GM19238 (cell line): ENCODE results near the gene TSPAN9.

Experiments
- DNase-seq: peaks from one replicate; pipeline ENCODE4 v3.0.0; 2011; ENCODE audit warnings: low spot score; ENCODE audit not compliant: insufficient read length

Gene TSPAN9

DNA sequence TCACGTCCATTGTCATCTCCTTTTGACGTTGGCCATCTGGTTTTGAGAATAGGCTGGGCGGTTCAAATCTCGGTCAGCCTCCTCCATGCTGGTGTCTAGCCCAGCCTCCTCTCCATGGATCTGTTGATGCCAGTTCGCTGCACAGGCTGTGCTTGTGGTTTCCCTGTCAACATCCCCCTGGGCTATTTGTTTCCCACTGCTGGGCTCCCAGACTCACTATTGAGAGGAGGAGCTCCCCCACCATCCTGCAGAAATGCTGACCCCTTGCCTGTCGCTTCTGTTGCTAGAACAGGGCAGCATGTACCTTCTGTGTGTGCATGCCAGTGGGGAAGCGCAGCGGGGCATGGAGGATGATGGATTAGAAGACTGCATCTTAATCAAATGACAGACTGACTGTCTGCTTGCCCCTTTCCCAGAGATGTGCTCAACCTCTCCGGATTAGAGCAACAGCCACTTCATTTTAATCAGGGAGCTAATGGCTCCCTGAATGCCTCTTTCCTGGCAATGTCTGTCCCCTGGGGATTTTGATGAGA is 170.5 kb downstream of the TSPAN9 start:
- DNase-seq = no peak

DNA sequence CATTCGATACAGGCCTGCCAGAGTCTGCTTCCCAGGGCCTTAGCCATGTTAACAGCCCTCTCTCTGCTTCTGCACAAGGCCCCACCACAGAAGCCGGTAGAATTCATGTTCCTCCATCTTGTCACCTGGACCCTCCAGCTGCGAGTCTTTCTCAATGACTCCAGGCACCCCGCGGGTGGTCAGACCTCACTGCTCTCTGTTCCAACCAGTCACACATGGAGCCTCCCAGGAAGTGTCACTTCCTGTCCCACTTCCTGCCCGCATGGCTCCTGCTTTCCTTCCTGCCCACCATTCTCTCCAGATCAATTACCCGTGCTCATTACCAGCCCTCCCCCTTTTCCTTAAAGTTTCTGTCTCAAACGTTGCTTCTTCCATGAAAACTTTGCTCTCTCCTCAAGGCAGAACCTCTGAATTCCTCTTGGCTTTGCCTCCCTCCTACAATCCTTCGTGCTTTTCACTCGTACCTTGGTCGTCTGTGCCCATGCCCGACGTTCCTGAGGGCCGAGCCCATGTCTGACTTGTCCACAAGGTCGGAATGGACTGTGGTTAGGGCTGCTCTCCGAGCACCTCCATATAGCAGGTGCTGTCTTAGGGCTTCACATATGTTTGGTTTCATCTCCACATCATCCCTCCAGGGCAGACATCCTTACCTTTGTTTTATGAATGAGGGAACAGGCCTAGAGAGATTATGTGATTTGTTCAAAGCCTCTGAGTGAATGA is 172.1 kb downstream of the TSPAN9 start:
- DNase-seq = no peak

DNA sequence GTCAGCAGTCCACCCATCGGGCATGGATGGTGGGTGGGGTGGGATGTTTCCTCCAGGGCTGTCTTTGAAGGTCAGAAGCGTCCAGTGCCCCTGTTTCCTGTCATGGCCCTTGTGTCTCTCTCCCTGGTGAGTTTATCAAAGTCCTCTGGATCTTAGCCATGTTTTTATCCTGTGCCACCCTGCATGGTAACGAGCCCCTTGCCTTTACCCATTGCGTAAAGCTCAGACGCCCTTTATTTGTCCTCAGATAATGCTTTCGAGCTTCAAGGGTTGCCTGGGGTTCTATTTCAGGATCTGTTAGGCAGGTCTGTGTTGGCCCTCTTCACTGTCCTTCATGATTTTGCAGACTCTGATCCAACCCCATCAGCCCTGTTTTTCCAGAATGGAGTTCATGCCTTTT is 172.9 kb downstream of the TSPAN9 start:
- no peak for DNase-seq

DNA sequence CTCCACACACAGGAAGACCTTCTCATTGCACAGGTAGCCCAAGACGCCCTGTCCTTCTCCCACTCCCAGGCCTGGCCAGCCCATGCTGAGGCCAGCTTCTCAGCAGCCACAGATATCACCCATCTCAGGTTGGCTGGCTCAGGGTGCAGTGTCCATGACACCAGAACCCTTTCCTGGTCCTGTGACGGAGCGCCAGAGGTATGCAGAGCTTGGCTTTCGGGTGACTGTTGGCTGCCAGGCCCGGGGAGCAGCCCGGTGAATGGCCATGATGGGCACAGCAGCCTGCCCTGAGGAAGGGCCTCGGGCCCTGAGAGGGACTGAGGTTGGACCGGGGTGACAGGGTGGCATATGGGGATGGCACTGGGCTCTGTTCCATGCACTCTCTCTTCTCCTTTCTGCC is 173.4 kb downstream of the TSPAN9 start:
- no peak for DNase-seq

DNA sequence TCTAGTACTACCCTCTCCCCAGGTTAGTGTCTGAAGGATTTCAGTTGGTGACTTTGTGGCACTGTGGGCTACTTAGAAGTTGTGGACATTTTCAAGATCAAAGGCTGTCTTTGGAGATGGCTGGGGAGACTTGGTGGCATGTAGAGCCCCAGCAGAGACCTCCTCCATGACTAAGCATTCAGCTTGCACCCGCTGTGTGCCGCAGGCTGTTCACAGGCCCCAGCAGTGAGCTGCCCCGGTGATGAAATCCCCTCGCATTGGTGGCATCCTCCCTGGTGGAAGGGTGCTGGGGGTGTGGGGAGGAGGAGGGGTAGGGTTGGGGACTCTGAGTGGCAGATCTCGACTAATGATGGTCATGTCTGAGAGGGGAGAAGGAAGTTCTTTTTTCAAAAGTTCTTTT is 173.9 kb downstream of the TSPAN9 start:
- DNase-seq = no peak

DNA sequence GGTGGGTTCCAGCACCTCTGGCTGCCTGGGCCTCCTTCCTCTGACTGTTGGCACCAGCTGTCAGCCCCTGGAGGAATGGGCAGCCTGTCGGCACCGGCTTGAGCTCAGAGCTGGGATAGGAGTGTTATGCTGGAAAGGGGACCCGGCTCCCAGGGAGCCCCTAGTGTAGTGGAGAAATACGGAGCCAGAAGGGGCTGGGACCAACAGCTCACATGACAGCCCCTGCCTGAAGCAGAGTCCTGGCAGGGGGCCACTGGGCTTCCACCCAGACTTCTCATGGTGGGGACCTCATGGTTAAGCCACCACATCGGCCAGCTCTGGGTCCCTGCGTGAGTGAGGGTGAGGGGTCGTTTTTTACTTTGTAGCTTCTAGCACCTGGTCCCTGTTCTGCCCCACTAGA is 174.5 kb downstream of the TSPAN9 start:
- DNase-seq = no peak

DNA sequence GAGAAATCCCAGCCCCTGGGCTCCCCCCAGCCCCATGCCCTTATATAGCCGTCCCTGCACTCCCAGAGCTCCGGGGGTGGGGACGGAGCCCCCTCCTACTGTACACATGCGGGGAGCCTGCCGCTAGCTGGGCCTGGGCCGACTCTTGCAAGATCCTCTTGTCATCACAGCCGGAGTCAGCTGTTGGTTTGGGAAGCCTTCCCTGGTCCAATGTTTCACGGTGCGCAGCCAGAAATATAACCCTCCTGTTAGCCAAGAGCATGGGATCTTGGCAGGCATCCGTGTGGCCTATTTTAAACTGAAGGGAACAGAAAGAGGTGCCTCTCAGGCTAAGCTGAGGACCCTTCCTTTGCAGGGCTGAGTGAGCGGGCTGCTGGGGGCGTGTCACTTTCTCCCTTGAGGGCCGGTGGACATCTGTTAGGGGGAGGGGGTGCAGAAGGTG is 175.3 kb downstream of the TSPAN9 start:
- DNase-seq = no peak

DNA sequence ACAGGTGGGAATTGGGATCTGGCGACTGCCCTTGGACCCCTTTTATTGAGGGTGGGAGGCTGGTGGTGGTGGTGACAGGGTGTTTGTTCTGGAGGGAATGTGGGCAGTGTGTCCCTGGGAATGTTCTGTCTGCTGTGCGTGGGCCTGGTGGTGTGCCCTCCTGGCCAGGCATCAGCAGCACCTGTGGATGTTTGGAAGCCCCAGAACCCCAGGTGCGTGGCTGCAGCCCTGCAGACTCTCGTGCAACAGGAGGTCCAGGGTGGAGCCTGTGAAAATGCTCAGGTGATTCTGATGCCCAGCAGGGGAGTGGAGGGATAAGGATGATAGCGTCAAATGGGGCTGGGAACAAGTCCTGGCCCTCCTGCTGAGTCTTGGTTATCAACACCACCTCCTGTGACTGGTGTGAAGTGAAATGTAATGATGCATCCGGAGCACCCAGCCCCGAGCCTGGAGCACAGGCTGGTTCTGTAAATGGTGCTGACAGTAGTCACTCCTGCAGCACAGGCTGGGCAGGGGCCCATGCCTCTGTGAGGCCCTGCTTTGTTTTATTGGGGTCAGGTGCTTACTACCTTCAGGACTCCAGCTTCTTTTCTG is 176.6 kb downstream of the TSPAN9 start:
- no peak for DNase-seq

DNA sequence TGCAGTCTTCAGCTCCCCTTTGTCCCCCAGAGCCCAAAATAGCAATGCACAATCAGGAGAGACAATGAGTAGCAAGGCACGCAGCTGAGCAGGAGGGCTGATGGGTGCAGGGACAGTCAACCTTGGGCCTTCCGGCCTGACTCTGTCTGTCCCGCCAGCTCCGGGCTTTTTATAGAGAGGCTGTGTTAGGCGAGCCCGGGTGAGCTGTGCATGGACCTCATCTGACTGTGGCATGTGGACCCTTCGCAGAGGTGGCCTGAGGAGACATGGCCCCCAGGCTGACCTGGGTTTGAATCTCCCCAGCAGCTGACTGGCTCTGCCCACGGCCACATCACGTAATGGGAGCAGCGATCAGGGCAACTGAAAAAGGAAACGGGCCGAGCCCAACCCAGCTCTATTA is 177.9 kb downstream of the TSPAN9 start:
- no peak for DNase-seq

DNA sequence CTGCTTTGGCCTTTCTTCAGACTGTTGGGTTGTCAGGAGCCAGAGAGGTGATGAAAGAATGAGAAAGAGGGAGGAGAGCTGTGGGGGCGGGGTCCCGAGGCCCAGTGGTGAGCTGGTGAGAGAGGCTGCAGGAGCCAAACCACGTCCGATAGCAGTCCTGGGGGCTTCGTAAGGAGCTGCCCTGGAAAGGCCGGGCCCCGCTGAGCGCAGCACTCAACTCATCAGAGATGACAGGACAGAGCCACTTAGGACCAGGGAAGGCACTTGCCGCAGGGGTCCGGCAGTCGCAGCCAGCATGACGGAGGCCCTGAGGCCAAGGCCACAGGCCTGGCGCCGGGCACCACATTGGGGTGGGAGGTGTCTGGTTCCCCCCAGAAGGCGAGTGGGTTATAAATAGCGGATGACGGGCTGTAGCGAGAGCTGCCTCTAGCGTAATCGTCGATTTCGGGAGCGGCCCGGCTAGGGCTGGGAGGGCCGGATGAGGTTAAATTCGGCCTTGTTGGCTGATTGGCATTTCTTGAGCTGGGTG is 179.0 kb downstream of the TSPAN9 start:
- DNase-seq = no peak

DNA sequence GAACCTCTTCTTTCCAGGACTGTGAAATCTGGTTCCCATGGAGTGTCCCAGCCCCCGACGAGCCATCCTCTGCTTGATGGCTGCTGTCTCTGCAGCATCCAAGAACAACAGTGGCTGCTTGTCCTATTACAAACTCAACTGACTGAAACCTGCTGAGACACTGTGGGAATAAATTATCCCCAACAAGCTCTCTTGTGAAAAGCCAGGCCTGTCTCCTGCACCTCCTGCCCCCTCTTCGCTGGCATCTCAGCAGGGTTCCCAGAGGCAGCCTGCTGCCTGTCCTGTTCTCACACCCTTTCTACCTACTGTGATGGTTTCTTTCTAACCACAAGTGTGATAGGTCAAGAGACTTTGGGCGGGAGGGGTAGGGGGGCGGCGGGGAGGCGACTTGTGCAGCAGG is 180.2 kb downstream of the TSPAN9 start:
- DNase-seq = no peak

DNA sequence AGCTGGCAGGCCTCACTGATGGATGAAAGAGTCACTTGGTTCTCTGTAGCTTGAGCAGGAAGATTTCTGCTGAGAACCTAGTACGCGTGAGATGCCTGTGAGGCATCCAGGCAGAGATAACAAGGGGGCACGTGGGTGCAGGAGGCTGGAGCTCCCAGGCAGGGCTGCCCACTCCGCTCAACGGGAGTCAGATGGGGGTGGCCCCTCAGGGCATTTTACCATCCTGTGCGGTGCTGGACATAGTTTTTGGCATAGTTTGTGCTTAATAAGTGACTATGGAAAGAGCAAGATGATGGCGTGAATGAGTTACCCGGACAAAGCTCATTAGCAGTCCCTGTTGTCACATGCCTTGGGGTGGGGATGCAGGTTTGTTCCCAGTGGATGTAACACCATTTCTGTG is 182.8 kb downstream of the TSPAN9 start:
- no peak for DNase-seq

DNA sequence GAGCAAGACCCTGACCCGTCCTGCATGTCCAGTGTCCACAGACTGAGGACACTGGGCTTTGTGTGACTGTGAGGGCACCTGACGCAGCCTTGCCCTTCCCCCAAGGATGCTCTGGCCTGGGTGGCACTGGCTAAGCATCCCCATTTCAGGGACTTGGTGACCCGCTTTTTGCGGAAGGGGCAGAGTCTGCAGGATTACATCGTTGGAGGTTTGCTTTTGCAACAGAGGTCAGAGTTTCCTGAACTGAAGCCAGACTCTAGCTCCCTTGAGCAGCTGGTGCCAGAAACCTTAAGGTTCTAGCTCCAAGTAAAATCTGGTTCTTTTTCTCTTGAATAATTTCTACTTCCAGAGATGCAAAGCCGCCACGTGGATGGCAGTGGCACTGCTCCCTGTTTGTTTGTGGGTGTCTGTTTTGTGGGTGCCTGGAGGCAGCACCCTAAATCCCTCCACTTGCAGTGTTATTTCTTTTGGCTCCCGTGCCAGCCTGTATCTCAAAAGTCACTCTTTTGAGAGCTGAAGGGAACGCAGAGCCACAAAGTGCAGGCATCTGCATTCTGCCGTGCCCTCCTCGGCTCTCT is 184.7 kb downstream of the TSPAN9 start:
- DNase-seq = no peak

DNA sequence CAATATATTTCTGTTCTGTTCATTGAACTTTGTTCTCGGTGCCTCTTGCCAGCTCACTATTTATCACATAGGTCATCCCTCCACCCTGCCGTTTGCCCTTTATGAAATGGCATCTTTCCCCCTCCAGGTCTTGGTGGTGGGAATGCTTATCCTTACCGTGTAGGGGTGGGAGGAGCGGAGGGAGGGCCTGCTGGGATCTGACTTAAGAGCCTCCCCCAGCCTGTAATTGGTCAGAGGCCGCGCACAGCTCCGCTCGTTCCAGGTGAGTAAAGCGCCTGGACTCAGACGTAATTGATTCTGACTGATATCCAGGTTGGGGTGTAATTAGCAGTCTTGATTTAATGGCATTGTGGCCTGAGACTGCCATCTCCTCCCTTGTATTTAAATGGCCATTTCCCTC is 185.3 kb downstream of the TSPAN9 start:
- DNase-seq = no peak

DNA sequence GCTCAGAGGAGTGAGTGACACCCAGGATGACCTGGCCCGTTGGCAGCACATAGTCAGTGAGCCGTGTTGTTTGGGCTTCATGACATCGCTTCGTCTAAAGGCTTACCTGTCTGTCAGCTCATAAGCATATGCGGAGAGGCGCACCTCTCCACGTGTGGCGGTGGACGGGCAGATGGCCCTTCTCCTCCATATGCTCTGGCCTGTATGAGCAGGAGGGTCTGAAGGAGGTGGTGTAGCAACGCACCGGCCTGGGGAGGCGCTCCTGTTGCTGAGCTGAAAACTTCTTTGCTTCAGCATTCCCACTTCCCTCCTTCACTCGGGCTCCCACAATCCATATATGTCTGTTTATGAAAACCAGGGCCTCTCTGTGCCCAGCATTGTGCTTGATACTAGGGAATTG is 186.1 kb downstream of the TSPAN9 start:
- no peak for DNase-seq

DNA sequence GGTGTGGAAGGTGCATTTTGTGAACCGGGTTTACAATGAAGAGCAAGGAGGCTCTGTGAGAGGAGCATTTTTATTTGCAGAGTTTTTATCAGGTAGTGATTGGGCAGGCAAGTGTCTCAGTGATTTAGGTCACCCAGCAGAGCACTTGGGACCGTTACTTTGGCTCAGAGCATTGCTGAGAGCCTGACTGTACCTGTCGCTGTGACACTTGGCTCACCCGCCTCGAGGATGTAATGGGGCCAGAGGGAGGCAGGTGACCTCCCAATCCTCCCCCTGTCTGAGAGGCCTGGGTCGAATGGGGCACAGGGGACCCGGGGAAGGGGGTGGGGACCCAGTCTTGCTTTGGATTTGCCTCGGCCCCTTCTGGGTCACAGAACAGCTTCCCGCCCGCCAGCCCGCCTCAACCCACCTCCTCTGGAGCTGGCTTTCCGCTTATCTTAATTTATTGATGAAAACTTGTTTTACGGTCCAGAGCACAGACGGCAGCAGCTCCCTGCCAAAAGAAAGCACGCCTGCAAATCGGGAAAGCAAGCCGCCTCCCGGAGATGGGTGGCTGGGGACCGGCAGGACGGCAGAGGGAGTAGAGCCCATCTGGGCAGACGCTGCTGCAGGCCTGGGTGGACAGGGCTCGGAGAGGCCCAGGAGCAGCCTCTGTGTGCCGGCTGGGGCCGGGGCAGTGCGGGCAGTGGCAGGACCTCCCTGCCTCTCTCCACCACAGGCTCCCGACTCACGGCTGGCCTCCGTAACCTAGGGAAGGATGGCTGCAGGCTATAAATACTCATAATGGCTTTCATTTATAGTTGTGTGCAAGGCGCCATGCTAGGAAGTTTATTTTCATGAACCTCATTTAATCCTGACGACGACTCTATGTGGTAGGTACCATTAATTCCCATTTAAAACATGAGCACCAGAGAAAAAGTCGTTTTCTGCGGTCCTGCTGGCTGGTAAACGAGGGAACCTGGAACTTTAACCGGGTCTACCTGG is 187.1 kb downstream of the TSPAN9 start:
- no peak for DNase-seq

DNA sequence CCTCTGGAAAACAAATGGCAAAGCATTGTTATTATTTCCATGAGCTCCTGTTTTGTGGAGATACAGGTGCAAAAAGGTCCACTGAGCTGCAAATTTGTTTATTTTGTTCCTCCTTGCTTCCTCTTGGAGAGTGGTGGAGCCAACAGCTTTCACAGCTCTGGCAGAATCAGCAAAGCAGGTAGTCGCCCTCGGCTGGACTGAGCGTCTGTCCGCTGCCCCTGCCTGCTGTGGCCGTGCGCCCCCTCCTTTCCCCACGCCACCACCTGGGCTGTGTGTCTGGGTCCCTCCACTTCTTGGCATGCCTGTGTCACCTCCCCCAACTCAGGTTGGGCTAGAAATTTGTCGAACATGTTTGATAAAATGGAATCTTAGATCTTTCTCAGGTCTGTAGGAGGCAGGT is 188.2 kb downstream of the TSPAN9 start:
- no peak for DNase-seq

DNA sequence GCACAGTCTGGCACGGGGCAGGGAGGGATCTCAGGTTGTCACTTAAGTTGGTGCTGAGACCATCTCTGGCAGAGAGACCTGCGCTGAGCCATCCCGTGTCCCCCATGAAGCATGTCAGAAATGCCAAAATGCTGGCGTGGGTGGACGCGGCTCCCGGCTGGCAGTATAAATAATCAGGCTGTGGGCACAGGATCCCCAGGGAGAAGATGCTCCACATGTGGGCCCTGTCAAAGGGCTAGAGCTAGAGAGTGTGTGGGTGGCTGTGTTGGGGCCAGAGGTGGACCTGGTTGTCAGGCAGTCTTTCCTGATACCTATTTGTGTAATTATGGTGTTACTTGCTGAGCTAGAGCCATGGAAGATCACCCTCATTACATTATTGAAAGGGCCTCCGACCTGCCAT is 189.5 kb downstream of the TSPAN9 start:
- no peak for DNase-seq

DNA sequence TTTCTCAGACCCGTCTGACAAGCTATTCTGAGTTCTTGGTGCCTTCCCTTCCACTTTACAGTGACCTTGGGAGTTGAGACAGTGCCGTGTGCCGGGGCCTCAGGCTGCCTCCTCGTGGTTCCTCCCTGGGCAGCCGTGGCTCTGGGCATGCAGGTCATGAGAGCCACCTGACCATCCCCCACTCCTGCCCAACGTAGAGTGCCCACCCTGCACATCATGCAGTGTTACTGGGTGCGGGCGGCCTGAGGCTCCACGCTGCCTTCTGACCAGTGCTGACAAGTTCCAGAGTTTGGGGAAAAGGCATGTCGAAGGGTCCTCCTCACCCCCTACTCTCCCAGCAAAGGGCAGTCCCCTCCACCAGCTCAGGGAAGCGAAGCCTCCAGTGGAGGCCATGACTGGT is 190.5 kb downstream of the TSPAN9 start:
- no peak for DNase-seq

DNA sequence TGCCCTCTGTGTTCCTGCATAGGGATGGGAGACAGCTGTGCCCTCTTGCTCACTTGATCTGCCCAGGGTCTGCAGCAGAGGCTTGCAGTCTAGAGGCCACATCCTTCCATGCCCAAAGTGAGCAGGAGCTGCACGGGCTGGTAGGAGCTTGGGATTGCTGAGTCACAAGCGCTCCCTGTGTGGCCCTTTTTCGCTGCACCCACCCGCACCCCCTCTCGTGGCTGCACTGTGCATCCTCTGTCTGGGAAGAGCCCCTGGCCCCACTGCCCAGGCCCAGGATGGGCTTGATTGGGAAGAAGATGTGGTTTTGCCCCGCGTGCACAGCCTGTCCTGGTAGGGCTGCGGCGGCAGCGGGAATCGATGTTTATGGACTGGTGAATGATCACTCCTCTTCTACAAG is 192.4 kb downstream of the TSPAN9 start:
- no peak for DNase-seq

DNA sequence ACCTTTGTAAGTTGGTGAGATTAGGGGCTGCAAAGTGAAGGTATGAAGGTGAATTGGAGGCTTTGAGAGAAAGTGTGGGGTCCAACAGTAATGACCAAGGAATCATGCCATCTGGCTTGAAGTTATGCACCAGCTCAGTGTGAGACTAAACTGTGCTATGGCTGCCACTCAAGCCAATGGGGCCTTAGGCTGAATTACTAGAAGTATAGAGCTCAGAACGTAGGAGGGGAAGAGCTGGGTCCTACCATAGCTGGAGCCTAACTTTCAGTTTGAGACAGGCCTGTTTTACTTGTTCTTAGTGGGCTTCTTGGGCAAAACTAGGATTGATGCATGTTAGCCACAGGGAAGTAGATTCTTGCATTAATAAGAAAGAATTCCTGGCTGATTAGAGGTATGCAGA is 194.0 kb downstream of the TSPAN9 start:
- no peak for DNase-seq
